ENCODE measurements around the gene SRSF6.
A peak's percentile ranks its signal among the peaks of the same experiment; 100 is the strongest.

GRCh38 chr20:43457640-43458421 is at the start of gene SRSF6:
- TF ChIP-seq, protein P1, sequence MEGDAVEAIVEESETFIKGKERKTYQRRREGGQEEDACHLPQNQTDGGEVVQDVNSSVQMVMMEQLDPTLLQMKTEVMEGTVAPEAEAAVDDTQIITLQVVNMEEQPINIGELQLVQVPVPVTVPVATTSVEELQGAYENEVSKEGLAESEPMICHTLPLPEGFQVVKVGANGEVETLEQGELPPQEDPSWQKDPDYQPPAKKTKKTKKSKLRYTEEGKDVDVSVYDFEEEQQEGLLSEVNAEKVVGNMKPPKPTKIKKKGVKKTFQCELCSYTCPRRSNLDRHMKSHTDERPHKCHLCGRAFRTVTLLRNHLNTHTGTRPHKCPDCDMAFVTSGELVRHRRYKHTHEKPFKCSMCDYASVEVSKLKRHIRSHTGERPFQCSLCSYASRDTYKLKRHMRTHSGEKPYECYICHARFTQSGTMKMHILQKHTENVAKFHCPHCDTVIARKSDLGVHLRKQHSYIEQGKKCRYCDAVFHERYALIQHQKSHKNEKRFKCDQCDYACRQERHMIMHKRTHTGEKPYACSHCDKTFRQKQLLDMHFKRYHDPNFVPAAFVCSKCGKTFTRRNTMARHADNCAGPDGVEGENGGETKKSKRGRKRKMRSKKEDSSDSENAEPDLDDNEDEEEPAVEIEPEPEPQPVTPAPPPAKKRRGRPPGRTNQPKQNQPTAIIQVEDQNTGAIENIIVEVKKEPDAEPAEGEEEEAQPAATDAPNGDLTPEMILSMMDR (conservative IDR thresholded peaks at IDR 0.05; ENCODE audit: low read depth, low read length): no peak
- TF ChIP-seq MAZ (IDR thresholded peaks at IDR 0.05; ENCODE audit: borderline replicate concordance, low read depth, low read length) (no peak; the same call in 1 of the 2 replicates), SMC3 (IDR thresholded peaks at IDR 0.05; ENCODE audit: low read depth, low read length) (no peak), USF2 (IDR thresholded peaks at IDR 0.05; ENCODE audit: low read depth, low read length) (peak; percentile 65), FOS (IDR thresholded peaks at IDR 0.05; ENCODE audit: low read depth, low read length) (no peak), CEBPB (IDR thresholded peaks at IDR 0.05; ENCODE audit: low read depth, low read length) (no peak), BHLHE40 (IDR thresholded peaks at IDR 0.05; ENCODE audit: low read depth, low read length) (peak; percentile 38), NFE2L2 (IDR thresholded peaks at IDR 0.05; ENCODE audit: low read depth, low read length) (peak; percentile 24; the same call in 1 of the 2 replicates)
